ENCODE data around the gene ID3. TPM values are rescaled to one million over a fixed set of nuclear protein-coding genes. Genes with fewer than 3 reads are reported as not detected.
"Not testable (repeated sequence)": the region's sequence is repeated elsewhere in the genome, so short reads cannot be mapped to it uniquely, and the experiment has no call there.

The ID3 gene
- total RNA-seq, 2 donors from 2014 or later, result 32.3 to 37.2 TPM

- Mint-ChIP-seq H3K9me3 (no peaks in the 10 kb centered on the region), H3K36me3 (ENCODE audit: insufficient read depth in 2 of 2) (no peaks in the 10 kb centered on the region), H3K27ac (no peak overlapping the region), H3K4me1 (ENCODE audit: low read depth) (peaks cover 90% of the 10 kb centered on the region), H3K27me3 (ENCODE audit: low read depth) (no peaks in the 10 kb centered on the region), H3K4me3 (peak overlapping the region in 1 of 2 donors; percentile 54)
- ATAC-seq (replicated peaks in 1 of 2), result no peak
- DNase-seq, result no peak
Observed at GRCh38 chr1:23594149-23594907, 35.0 kb upstream of the ID3 start.

- Mint-ChIP-seq H3K9me3 (no peaks in the 10 kb centered on the region), H3K27ac (no peak overlapping the region), H3K36me3 (ENCODE audit: insufficient read depth in 2 of 2) (no peaks in the 10 kb centered on the region), H3K4me1 (ENCODE audit: low read depth) (peaks cover 90% of the 10 kb centered on the region), H3K4me3 (peak overlapping the region in 1 of 2 donors; percentile 13), H3K27me3 (ENCODE audit: low read depth) (no peaks in the 10 kb centered on the region)
- peak; percentile 28 to 47 for DNase-seq
- ATAC-seq (replicated peaks in 1 of 2), result no peak
Observed at GRCh38 chr1:23593556-23594148, 34.4 kb upstream of the ID3 start.

GRCh38 chr1:23593042-23593521 is 33.8 kb upstream of the ID3 start:
- Mint-ChIP-seq H3K4me3 (peak overlapping the region in 1 of 2 donors; percentile 35), H3K9me3 (no peaks in the 10 kb centered on the region), H3K27me3 (ENCODE audit: low read depth) (no peaks in the 10 kb centered on the region), H3K36me3 (ENCODE audit: insufficient read depth in 2 of 2) (no peaks in the 10 kb centered on the region), H3K27ac (no peak overlapping the region), H3K4me1 (ENCODE audit: low read depth) (peaks cover 95% of the 10 kb centered on the region)
- DNase-seq, result no peak
- no peak for ATAC-seq (replicated peaks in 1 of 2)

- Mint-ChIP-seq H3K4me1 (ENCODE audit: low read depth) (peaks cover 88% of the 10 kb centered on the region), H3K27ac (peak overlapping the region; percentile 94), H3K9me3 (no peaks in the 10 kb centered on the region), H3K36me3 (ENCODE audit: insufficient read depth in 2 of 2) (no peaks in the 10 kb centered on the region), H3K4me3 (peak overlapping the region; percentile 72 to 78), H3K27me3 (ENCODE audit: low read depth) (no peaks in the 10 kb centered on the region)
- DNase-seq (no peak), ATAC-seq (replicated peaks in 1 of 2) (no peak)
Observed at GRCh38 chr1:23592209-23592892, 33.0 kb upstream of the ID3 start.

- Mint-ChIP-seq H3K9me3 (no peaks in the 10 kb centered on the region), H3K27ac (peak overlapping the region; percentile 94), H3K36me3 (ENCODE audit: insufficient read depth in 2 of 2) (no peaks in the 10 kb centered on the region), H3K4me1 (ENCODE audit: low read depth) (peaks cover 80% of the 10 kb centered on the region), H3K4me3 (peak overlapping the region; percentile 72 to 78), H3K27me3 (ENCODE audit: low read depth) (no peaks in the 10 kb centered on the region)
- peak; percentile 92 to 94 for ATAC-seq (replicated peaks in 1 of 2)
- peak; percentile 81 to 87 for DNase-seq
Observed at GRCh38 chr1:23591460-23592208, 32.3 kb upstream of the ID3 start.

- Mint-ChIP-seq H3K4me1 (ENCODE audit: low read depth) (peaks cover 81% of the 10 kb centered on the region), H3K27me3 (ENCODE audit: low read depth) (no peaks in the 10 kb centered on the region), H3K9me3 (no peaks in the 10 kb centered on the region), H3K36me3 (ENCODE audit: insufficient read depth in 2 of 2) (no peaks in the 10 kb centered on the region), H3K4me3 (peak overlapping the region; percentile 72 to 78), H3K27ac (peak overlapping the region; percentile 55)
- peak; percentile 70 to 73 for DNase-seq
- peak; percentile 65 to 71 for ATAC-seq (replicated peaks in 1 of 2)
Observed at GRCh38 chr1:23590058-23590783, 30.9 kb upstream of the ID3 start.

- peak overlapping the region; percentile 21 for H3K27ac Mint-ChIP-seq
- no peaks in the 10 kb centered on the region for H3K27me3 Mint-ChIP-seq (ENCODE audit: low read depth)
- H3K4me3 Mint-ChIP-seq, result peak overlapping the region in 1 of 2 donors; percentile 11
- no peaks in the 10 kb centered on the region for H3K9me3 Mint-ChIP-seq
- no peak for ATAC-seq (replicated peaks in 1 of 2)
- H3K36me3 Mint-ChIP-seq (ENCODE audit: insufficient read depth in 2 of 2), result no peaks in the 10 kb centered on the region
- DNase-seq, result no peak
- H3K4me1 Mint-ChIP-seq (ENCODE audit: low read depth), result peaks cover 77% of the 10 kb centered on the region
Observed at GRCh38 chr1:23589585-23589986, 30.3 kb upstream of the ID3 start.

- peaks cover 71% of the 10 kb centered on the region for H3K4me1 Mint-ChIP-seq (ENCODE audit: low read depth)
- no peaks in the 10 kb centered on the region for H3K9me3 Mint-ChIP-seq
Observed at GRCh38 chr1:23588749-23589548, 29.6 kb upstream of the ID3 start.

GRCh38 chr1:23585321-23586022 is 26.2 kb upstream of the ID3 start:
- Mint-ChIP-seq H3K36me3 (ENCODE audit: insufficient read depth in 2 of 2) (no peaks in the 10 kb centered on the region), H3K4me1 (ENCODE audit: low read depth) (peaks cover 46% of the 10 kb centered on the region), H3K9me3 (no peaks in the 10 kb centered on the region), H3K4me3 (no peak overlapping the region), H3K27me3 (ENCODE audit: low read depth) (no peaks in the 10 kb centered on the region), H3K27ac (no peak overlapping the region)
- no peak for ATAC-seq (replicated peaks in 1 of 2)
- DNase-seq, result no peak

More at GRCh38 chr1:23588749-23589548, 29.6 kb upstream of the ID3 start:
- Mint-ChIP-seq H3K36me3 (ENCODE audit: insufficient read depth in 2 of 2) (no peaks in the 10 kb centered on the region), H3K27ac (no peak overlapping the region), H3K27me3 (ENCODE audit: low read depth) (no peaks in the 10 kb centered on the region), H3K4me3 (no peak overlapping the region)
- no peak for ATAC-seq (replicated peaks in 1 of 2)
- DNase-seq, result no peak

GRCh38 chr1:23583727-23584126 is 24.4 kb upstream of the ID3 start:
- not testable (repeated sequence) for DNase-seq; H3K36me3 Mint-ChIP-seq (ENCODE audit: insufficient read depth in 2 of 2); H3K4me3 Mint-ChIP-seq; ATAC-seq (replicated peaks in 1 of 2); H3K27me3 Mint-ChIP-seq (ENCODE audit: low read depth); H3K9me3 Mint-ChIP-seq; H3K27ac Mint-ChIP-seq
- peaks cover 37% of the 10 kb centered on the region for H3K4me1 Mint-ChIP-seq (ENCODE audit: low read depth)

- Mint-ChIP-seq H3K4me1 (ENCODE audit: low read depth) (peaks cover 39% of the 10 kb centered on the region), H3K36me3 (ENCODE audit: insufficient read depth in 2 of 2) (no peaks in the 10 kb centered on the region), H3K4me3 (no peak overlapping the region), H3K27ac (no peak overlapping the region), H3K27me3 (ENCODE audit: low read depth) (no peaks in the 10 kb centered on the region), H3K9me3 (no peaks in the 10 kb centered on the region)
- no peak for DNase-seq
- ATAC-seq (replicated peaks in 1 of 2), result no peak
Observed at GRCh38 chr1:23582820-23583219, 23.5 kb upstream of the ID3 start.
